HG02763 (cell line): ENCODE data around the gene SFXN2.

Experiments used
- ATAC-seq: cut with Tn5 transposase; IDR thresholded peaks from one replicate; pipeline ENCODE4 v1.9.1; 2021; ENCODE audit warnings: mild to moderate bottlenecking, moderate library complexity; ENCODE audit not compliant: unreplicated experiment

Gene SFXN2

GRCh38 chr10:102775201-102775934 is 60.9 kb downstream of the SFXN2 start:
- ATAC-seq = no peak

GRCh38 chr10:102775935-102776669 is 61.7 kb downstream of the SFXN2 start:
- ATAC-seq = no peak

GRCh38 chr10:102776779-102777456 is 62.5 kb downstream of the SFXN2 start:
- no peak for ATAC-seq

GRCh38 chr10:102777711-102778453 is 63.4 kb downstream of the SFXN2 start:
- ATAC-seq = no peak

DNA sequence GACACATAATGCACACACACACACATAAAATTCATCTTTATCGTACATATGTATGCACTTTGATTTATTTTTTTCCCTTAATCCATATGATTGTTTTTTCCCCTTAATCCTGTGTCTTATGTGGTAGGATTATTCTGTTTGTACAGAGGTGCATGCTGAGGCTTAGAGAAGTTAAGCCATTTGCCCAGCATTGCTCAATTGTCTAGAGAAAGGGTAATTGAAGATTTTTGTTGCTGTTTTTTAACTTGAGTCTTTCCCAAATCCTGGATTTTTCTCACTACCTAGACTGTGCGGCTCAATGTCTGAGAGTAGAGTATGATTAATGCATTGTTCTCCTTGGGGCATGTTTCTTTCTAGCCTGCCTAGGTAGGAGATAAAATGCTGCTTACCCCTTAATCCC is 64.3 kb downstream of the SFXN2 start:
- ATAC-seq = no peak

DNA sequence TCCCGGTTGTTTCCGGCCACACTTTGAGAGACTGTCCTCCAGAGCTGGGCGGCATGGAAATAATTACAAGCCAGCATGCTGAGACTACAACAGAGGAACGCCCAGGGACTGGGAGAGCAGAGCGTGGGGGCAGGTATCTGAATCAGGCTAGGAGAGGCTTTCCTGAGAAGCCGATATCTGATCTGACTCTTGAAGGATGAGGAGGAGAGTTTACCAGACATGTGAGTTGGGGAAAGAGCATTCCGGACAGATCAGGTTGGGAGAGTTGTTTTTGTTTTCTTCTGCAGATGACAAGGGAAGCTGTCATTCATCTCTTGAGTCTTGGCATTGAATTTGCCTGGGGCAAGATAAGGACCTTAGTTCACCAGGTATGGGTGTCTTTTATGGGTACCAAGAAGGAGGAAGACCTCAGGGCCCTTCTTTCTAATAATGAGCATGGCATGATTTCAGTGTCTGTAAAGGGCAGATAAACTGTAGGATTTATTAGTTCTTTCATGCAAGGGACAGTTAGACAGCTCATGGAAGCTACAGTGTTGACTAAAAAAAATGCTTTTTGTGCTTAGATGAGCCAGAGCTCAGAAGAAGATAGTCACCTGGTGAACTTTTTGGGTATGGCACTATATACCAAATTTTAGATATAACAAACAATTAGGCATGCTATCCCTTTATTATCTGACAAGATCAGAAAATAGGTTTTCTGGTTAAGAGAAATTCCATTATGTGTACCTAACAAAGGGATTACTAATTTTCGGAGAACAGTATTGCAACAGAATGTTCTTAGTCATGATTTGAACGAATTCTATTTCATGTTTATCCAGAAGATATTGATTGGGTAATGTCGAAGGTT is 65.5 kb downstream of the SFXN2 start:
- no peak for ATAC-seq

- ATAC-seq = no peak
Measured at GRCh38 chr10:102780527-102780808, 66.0 kb downstream of the SFXN2 start.

DNA sequence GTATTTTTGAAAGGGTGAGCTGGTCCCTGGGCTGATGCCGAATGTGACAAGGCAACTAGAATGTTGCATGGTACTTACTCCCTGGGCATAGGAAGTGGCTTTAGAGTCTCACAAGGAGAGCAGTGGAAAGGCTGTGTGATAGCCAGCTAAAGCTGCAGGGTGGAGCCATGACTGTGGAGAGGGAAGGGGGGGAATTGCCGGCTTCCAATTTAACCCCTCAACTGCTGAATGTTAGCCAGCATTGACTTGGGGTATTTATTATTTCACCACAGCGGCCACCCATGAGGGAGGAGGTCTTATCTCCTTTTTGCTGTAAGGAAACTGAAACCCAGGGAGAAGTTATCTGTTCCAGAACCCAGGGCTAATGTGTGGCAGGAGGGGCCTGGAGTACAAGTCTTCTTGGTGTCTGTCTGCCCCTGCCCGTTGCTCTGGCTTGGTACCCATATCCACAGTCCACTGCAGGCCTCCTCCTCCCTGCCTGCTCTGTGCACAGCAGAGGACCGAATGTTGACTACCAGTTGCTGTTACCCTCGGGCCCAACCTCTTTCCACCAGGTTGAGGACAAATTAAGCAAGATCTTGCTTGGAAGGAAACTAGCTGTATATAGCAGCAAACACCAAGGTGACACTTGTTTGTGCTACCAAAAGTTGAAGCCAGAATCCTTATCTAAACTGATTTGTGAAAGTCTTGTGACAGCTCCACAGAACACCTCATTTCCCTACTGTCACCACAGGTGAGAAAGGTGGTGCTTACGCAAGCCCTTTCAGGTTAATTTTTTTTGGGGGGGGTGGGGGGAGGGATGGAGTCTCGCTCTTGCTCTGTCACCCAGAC is 66.9 kb downstream of the SFXN2 start:
- ATAC-seq = no peak

- no peak for ATAC-seq
Measured at GRCh38 chr10:102781921-102782557, 67.6 kb downstream of the SFXN2 start.

- no peak for ATAC-seq
Measured at GRCh38 chr10:102782673-102783551, 68.5 kb downstream of the SFXN2 start.

GRCh38 chr10:102783568-102783967 is 69.1 kb downstream of the SFXN2 start:
- ATAC-seq = no peak

GRCh38 chr10:102785818-102786217 is 71.4 kb downstream of the SFXN2 start:
- ATAC-seq = no peak

GRCh38 chr10:102791754-102792395 is 77.4 kb downstream of the SFXN2 start:
- ATAC-seq = no peak
